B cell (primary cell): ENCODE data around the gene KIF26B. TPM values are rescaled to one million over a fixed set of nuclear protein-coding genes. Genes with fewer than 3 reads are reported as not detected.

Source experiments
- ATAC-seq: fragments of 200-7000 bp; cut with Tn5 transposase; one replicate; pipeline ENCODE4 v1.10.0; 2021; ENCODE audit warnings: low read depth, mild to moderate bottlenecking, moderate number of reproducible peaks, moderate library complexity
- CTCF ChIA-PET: fragments of 350-600 bp; sonication (Branson Sonifier 250); formaldehyde crosslinking; loops from one replicate; lab custom pipeline; 2021; ENCODE audit warnings: antibody characterized with exemption, inconsistent platforms; lab: Charles Lee
- POLR2A ChIA-PET: fragments of 350-600 bp; sonication (Branson Sonifier 250); formaldehyde crosslinking; loops from one replicate; lab custom pipeline; 2021; ENCODE audit warnings: antibody characterized with exemption; lab: Charles Lee
- DNase-seq: peaks from one replicate; pipeline ENCODE4 v3.0.0; 2013
- H2AFZ ChIP-seq: 2 replicates; pipeline ENCODE4 v1.6.1; 2012; ENCODE audit warnings: mild to moderate bottlenecking, low read depth, low read length; ENCODE audit not compliant: insufficient read depth, poor library complexity, severe bottlenecking
- H3K27ac ChIP-seq, 2 donors: 1 replicate in 1 of 2; 2 replicates in 1 of 2; pipeline ENCODE4 v1.5.1; 2012 to 2013; ENCODE audit warnings: low read length in 2 of 2, mild to moderate bottlenecking in 2 of 2, moderate library complexity in 1 of 2
- H3K27me3 ChIP-seq, 4 experiments: fragments of 200-600 bp in 1 of 4; sonication (generic) in 1 of 4; replicated peaks in 1 of 4; 1 replicate in 2 of 4; 2 replicates in 2 of 4; pipeline versions ENCODE4 v1.6.1 to v1.7.0; 2013 to 2016; ENCODE audit warnings: low read length in 3 of 4, mild to moderate bottlenecking in 2 of 4, mixed read lengths in 1 of 4, moderate library complexity in 1 of 4; ENCODE audit not compliant: insufficient read depth in 4 of 4, control insufficient read depth in 3 of 4; ENCODE audit errors: control extremely low read depth in 1 of 4
- H3K36me3 ChIP-seq, 2 experiments: replicated peaks in 1 of 2; 1 replicate in 1 of 2; 2 replicates in 1 of 2; pipeline versions ENCODE4 v1.6.1 to v1.7.1; 2013; ENCODE audit warnings: low read length in 1 of 2; ENCODE audit not compliant: insufficient read depth in 2 of 2, control insufficient read depth in 1 of 2; ENCODE audit errors: control extremely low read depth in 1 of 2, extremely low read depth in 1 of 2
- H3K4me1 ChIP-seq, 2 donors: fragments of 200-600 bp in 1 of 2; sonication (generic) in 1 of 2; 1 replicate in 1 of 2; 2 replicates in 1 of 2; pipeline versions ENCODE4 v1.5.1 to v1.6.1; 2013 to 2017; ENCODE audit warnings: low read length in 2 of 2; ENCODE audit not compliant: control insufficient read depth in 2 of 2, insufficient read depth in 2 of 2
- H3K4me2 ChIP-seq: replicated peaks from 2 replicates; pipeline ENCODE3; 2012; ENCODE audit warnings: mild to moderate bottlenecking, low read depth, low read length; ENCODE audit not compliant: poor library complexity, severe bottlenecking
- H3K4me3 ChIP-seq, 5 experiments: fragments of 200-600 bp in 1 of 5; sonication (generic) in 1 of 5; 1 replicate in 3 of 5; 2 replicates in 2 of 5; pipeline versions ENCODE4 v1.5.1 to v1.7.0; 2011 to 2016; ENCODE audit warnings: low read length in 4 of 5, mild to moderate bottlenecking in 4 of 5, low read depth in 2 of 5, control low read depth in 1 of 5, moderate library complexity in 1 of 5; ENCODE audit not compliant: insufficient read depth in 1 of 5; ENCODE audit errors: control extremely low read depth in 1 of 5, extremely low read depth in 1 of 5
- H3K79me2 ChIP-seq: fragments of 200-600 bp; sonication (generic); one replicate; pipeline ENCODE4 v1.6.0; 2016; ENCODE audit warnings: low read length; ENCODE audit not compliant: control insufficient read depth, insufficient read depth
- H3K9ac ChIP-seq: fragments of 200-600 bp; sonication (generic); 2 replicates; pipeline ENCODE4 v1.6.1; 2017; ENCODE audit warnings: mild to moderate bottlenecking, low read length, moderate library complexity
- H3K9me3 ChIP-seq, 3 donors: one replicate each; pipeline versions ENCODE4 v1.6.1 to v1.7.1; 2013; ENCODE audit warnings: low read length in 2 of 3; ENCODE audit not compliant: control insufficient read depth in 2 of 3, insufficient read depth in 1 of 3; ENCODE audit errors: control extremely low read depth in 1 of 3
- H4K20me1 ChIP-seq: 2 replicates; pipeline ENCODE4 v1.6.0; 2012; ENCODE audit warnings: mild to moderate bottlenecking, low read length; ENCODE audit not compliant: insufficient read depth, control insufficient read depth, poor library complexity, severe bottlenecking
- H3K27ac Mint-ChIP-seq: one replicate; pipeline ENCODE4 v1.8.0; 2021; ENCODE audit warnings: mixed read lengths
- H3K27me3 Mint-ChIP-seq: one replicate; pipeline ENCODE4 v1.8.0; 2021; ENCODE audit warnings: mixed read lengths
- H3K4me1 Mint-ChIP-seq: one replicate; pipeline ENCODE4 v1.8.0; 2021; ENCODE audit warnings: mixed read lengths
- H3K4me3 Mint-ChIP-seq: one replicate; pipeline ENCODE4 v1.8.0; 2021; ENCODE audit warnings: mixed read lengths
- H3K9me3 Mint-ChIP-seq: one replicate; pipeline ENCODE4 v1.8.0; 2022; ENCODE audit warnings: mixed read lengths; ENCODE audit not compliant: insufficient read depth
- EZH2 ChIP-seq: IDR thresholded peaks from 2 replicates; pipeline ENCODE4 v1.6.1; 2012; ENCODE audit warnings: borderline replicate concordance, low read depth, mild to moderate bottlenecking, moderate library complexity, low read length; ENCODE audit not compliant: insufficient read depth, poor library complexity, severe bottlenecking
- WGBS: methylation state at CpG from one replicate; pipeline ENCODE4 v1.1.5; 2013; ENCODE audit warnings: missing lambda C conversion rate; ENCODE audit not compliant: insufficient coverage; 5-methylcytosine and 5-hydroxymethylcytosine counted together
- intact Hi-C: fragments of 100-400 bp; cut with micrococcal nuclease; formaldehyde crosslinking; loops from one replicate; pipeline ENCODE4 v1.10.0; 2022
- polyA plus RNA-seq: library from polyadenylated mRNA; depleted of rRNA; stranded (reverse); fragments of >200 nt; gene quantifications from 2 replicates; pipeline ENCODE4 v1.2.3, GENCODE V29; 2012
- total RNA-seq, 2 donors: library from RNA; stranded (reverse); fragments of 120-200 nt in 1 of 2; gene quantifications; 1 replicate in 1 of 2; 2 replicates in 1 of 2; pipeline versions ENCODE4 v1.2.3 to v1.2.4, GENCODE V29; 2013 to 2022
- TF ChIP-seq, protein P1 (sequence below): fragments of 200-600 bp; IDR thresholded peaks from one replicate; pipeline ENCODE4 v1.8.0; 2022; ENCODE audit warnings: antibody characterized with exemption, mild to moderate bottlenecking

Gene KIF26B
- total and polyA plus RNA-seq, 2 donors (not counting 1 experiment from before 2014, with no cell fraction given) = 0.62 TPM; not detected in 1

DNA sequence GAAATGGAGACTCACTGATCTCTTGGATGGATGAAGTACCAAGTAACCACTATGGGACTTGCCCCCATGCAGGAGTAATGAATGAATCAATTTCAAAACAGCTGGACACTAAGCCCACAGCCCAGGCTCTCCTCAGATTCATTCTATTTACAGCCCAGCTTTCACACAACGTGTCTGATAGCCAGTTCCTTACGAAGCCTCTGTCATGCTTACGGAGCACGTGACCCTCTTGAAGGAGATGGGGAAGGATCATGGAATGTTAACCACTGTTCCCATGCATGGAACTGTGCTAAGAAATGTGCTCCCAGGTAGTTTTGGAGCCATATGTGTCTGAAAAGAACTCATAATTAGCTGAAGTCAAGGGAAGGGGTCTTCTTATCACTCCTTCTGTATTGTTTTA is 124.1 kb downstream of the KIF26B start:
- ChIA-PET CTCF (no interaction called here), POLR2A (no interaction called here)
- Histone ChIP-seq H3K79me2 (no peaks in the 10 kb centered on the region), H3K27me3 (peaks cover 0 to 6% (median 0%) of the 10 kb centered on the region in 4 experiments), H3K36me3 (no peaks in the 10 kb centered on the region), H3K9me3 (peaks cover 0 to 9% (median 0%) of the 10 kb centered on the region in 3 donors), H3K4me1 (no peaks in the 10 kb centered on the region), H3K4me2 (no peak overlapping the region), H3K4me3 (no peak overlapping the region), H3K9ac (no peak overlapping the region), H2AFZ (no peak overlapping the region), H3K27ac (no peak overlapping the region), H4K20me1 (no peaks in the 10 kb centered on the region)
- Mint-ChIP-seq H3K4me3 (no peak overlapping the region), H3K9me3 (no peaks in the 10 kb centered on the region), H3K4me1 (no peaks in the 10 kb centered on the region), H3K27ac (no peak overlapping the region), H3K27me3 (peaks cover 25% of the 10 kb centered on the region)
- TF ChIP-seq EZH2 = no peak
- TF ChIP-seq, protein P1, sequence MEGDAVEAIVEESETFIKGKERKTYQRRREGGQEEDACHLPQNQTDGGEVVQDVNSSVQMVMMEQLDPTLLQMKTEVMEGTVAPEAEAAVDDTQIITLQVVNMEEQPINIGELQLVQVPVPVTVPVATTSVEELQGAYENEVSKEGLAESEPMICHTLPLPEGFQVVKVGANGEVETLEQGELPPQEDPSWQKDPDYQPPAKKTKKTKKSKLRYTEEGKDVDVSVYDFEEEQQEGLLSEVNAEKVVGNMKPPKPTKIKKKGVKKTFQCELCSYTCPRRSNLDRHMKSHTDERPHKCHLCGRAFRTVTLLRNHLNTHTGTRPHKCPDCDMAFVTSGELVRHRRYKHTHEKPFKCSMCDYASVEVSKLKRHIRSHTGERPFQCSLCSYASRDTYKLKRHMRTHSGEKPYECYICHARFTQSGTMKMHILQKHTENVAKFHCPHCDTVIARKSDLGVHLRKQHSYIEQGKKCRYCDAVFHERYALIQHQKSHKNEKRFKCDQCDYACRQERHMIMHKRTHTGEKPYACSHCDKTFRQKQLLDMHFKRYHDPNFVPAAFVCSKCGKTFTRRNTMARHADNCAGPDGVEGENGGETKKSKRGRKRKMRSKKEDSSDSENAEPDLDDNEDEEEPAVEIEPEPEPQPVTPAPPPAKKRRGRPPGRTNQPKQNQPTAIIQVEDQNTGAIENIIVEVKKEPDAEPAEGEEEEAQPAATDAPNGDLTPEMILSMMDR = no peak
- no CpG with 5 or more reads among the region's 4 CpGs for WGBS
- intact Hi-C loops = no loop called here
- ATAC-seq = no peak
- no peak for DNase-seq

DNA sequence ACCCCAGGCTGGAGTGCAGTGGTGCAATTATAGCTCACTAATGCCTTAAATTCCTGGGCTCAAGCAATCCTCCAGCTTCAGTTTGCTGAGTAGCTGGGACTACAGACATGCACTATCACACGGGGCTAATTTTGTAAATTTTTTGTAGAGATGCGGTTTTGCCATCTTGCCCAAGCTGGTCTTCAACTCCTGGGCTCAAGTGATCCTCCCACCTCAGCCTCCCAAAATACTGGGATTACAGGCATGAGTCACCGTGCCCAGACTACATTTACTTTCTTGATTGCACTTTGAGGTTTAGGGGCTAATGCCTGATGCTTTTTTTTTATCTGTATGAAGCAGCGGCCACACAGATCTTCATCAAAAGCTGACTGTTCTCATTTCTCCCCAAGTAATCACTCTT is 124.6 kb downstream of the KIF26B start:
- no peak for DNase-seq
- TF ChIP-seq, protein P1 = no peak
- no peak for TF ChIP-seq EZH2
- Mint-ChIP-seq H3K4me1 (no peaks in the 10 kb centered on the region), H3K9me3 (no peaks in the 10 kb centered on the region), H3K4me3 (no peak overlapping the region), H3K27me3 (peaks cover 25% of the 10 kb centered on the region), H3K27ac (no peak overlapping the region)
- intact Hi-C loops = no loop called here
- no peak for ATAC-seq
- H3K36me3 ChIP-seq = no peaks in the 10 kb centered on the region
- H3K79me2 ChIP-seq = no peaks in the 10 kb centered on the region
- H3K4me1 ChIP-seq = no peaks in the 10 kb centered on the region
- H2AFZ ChIP-seq = no peak overlapping the region
- H4K20me1 ChIP-seq = no peaks in the 10 kb centered on the region
- WGBS = 100% methylated on average over 2 of the region's 4 CpGs
- no peak overlapping the region for H3K4me3 ChIP-seq
- H3K27ac ChIP-seq = no peak overlapping the region
- POLR2A ChIA-PET = no interaction called here
- CTCF ChIA-PET = no interaction called here
- H3K9me3 ChIP-seq = peaks cover 0 to 9% (median 0%) of the 10 kb centered on the region in 3 donors
- no peak overlapping the region for H3K4me2 ChIP-seq
- no peak overlapping the region for H3K9ac ChIP-seq
- H3K27me3 ChIP-seq = peaks cover 0 to 6% (median 0%) of the 10 kb centered on the region in 4 experiments
